ENCODE measurements around the gene SLC28A3.

Gene SLC28A3

GRCh38 chr9:84230355-84231145 lies 110.0 kb downstream of the SLC28A3 start:
- no peak overlapping the region for H3K4me2 ChIP-seq (ENCODE audit: low read depth, low read length, poor library complexity, severe bottlenecking)
- no peak overlapping the region for H3K4me3 ChIP-seq (ENCODE audit: low read length, poor library complexity, severe bottlenecking)
- no peak for TF ChIP-seq EZH2phosphoT487 (IDR thresholded peaks at IDR 0.05; ENCODE audit: borderline replicate concordance)
- TF ChIP-seq CTCF (conservative IDR thresholded peaks at IDR 0.05; ENCODE audit: low read length): no peak
- H3K27me3 ChIP-seq (ENCODE audit: insufficient read depth, low read length, poor library complexity, severe bottlenecking): no peaks in the 10 kb centered on the region
- H3K9me3 ChIP-seq (ENCODE audit: insufficient read depth, low read depth, low read length): no peaks in the 10 kb centered on the region
- H3K9me2 ChIP-seq (replicated peaks; ENCODE audit: low read depth, low read length): no peaks in the 10 kb centered on the region
- no peak overlapping the region for H2AFZ ChIP-seq (ENCODE audit: low read length)
- no peaks in the 10 kb centered on the region for H4K20me1 ChIP-seq (ENCODE audit: insufficient read depth, low read length, poor library complexity, severe bottlenecking)
- H3K4me1 ChIP-seq (ENCODE audit: insufficient read depth, low read length, poor library complexity, severe bottlenecking): no peaks in the 10 kb centered on the region
- no peaks in the 10 kb centered on the region for H3K36me3 ChIP-seq (ENCODE audit: insufficient read depth, low read length)
- no peaks in the 10 kb centered on the region for H3K79me2 ChIP-seq (ENCODE audit: insufficient read depth, low read length)
- no peak overlapping the region for H3K9ac ChIP-seq (ENCODE audit: low read depth, low read length, poor library complexity, severe bottlenecking)
- no peaks in the 10 kb centered on the region for H3F3A ChIP-seq (ENCODE audit: low read depth)

- no peaks in the 10 kb centered on the region for H3K9me2 ChIP-seq (replicated peaks; ENCODE audit: low read depth, low read length)
- no peaks in the 10 kb centered on the region for H3K79me2 ChIP-seq (ENCODE audit: insufficient read depth, low read length)
- H4K20me1 ChIP-seq (ENCODE audit: insufficient read depth, low read length, poor library complexity, severe bottlenecking): no peaks in the 10 kb centered on the region
- TF ChIP-seq CTCF (conservative IDR thresholded peaks at IDR 0.05; ENCODE audit: low read length) (no peak), EZH2phosphoT487 (IDR thresholded peaks at IDR 0.05; ENCODE audit: borderline replicate concordance) (no peak)
- no peak overlapping the region for H3K4me3 ChIP-seq (ENCODE audit: low read length, poor library complexity, severe bottlenecking)
- no peaks in the 10 kb centered on the region for H3K27me3 ChIP-seq (ENCODE audit: insufficient read depth, low read length, poor library complexity, severe bottlenecking)
- H3K9ac ChIP-seq (ENCODE audit: low read depth, low read length, poor library complexity, severe bottlenecking): no peak overlapping the region
- no peaks in the 10 kb centered on the region for H3K9me3 ChIP-seq (ENCODE audit: insufficient read depth, low read depth, low read length)
- no peaks in the 10 kb centered on the region for H3K36me3 ChIP-seq (ENCODE audit: insufficient read depth, low read length)
- H2AFZ ChIP-seq (ENCODE audit: low read length): no peak overlapping the region
- H3K4me1 ChIP-seq (ENCODE audit: insufficient read depth, low read length, poor library complexity, severe bottlenecking): no peaks in the 10 kb centered on the region
- no peaks in the 10 kb centered on the region for H3F3A ChIP-seq (ENCODE audit: low read depth)
- H3K4me2 ChIP-seq (ENCODE audit: low read depth, low read length, poor library complexity, severe bottlenecking): no peak overlapping the region
These were observed 111.4 kb downstream of the SLC28A3 start for GRCh38 chr9:84229191-84229590.

GRCh38 chr9:84228130-84228720 lies 112.3 kb downstream of the SLC28A3 start:
- H3K9ac ChIP-seq (ENCODE audit: low read depth, low read length, poor library complexity, severe bottlenecking): no peak overlapping the region
- H3K9me3 ChIP-seq (ENCODE audit: insufficient read depth, low read depth, low read length): no peaks in the 10 kb centered on the region
- H3K4me3 ChIP-seq (ENCODE audit: low read length, poor library complexity, severe bottlenecking): no peak overlapping the region
- H3K79me2 ChIP-seq (ENCODE audit: insufficient read depth, low read length): no peaks in the 10 kb centered on the region
- no peak overlapping the region for H3K4me2 ChIP-seq (ENCODE audit: low read depth, low read length, poor library complexity, severe bottlenecking)
- no peaks in the 10 kb centered on the region for H3F3A ChIP-seq (ENCODE audit: low read depth)
- no peaks in the 10 kb centered on the region for H3K36me3 ChIP-seq (ENCODE audit: insufficient read depth, low read length)
- no peaks in the 10 kb centered on the region for H4K20me1 ChIP-seq (ENCODE audit: insufficient read depth, low read length, poor library complexity, severe bottlenecking)
- TF ChIP-seq CTCF (conservative IDR thresholded peaks at IDR 0.05; ENCODE audit: low read length): no peak
- no peak for TF ChIP-seq EZH2phosphoT487 (IDR thresholded peaks at IDR 0.05; ENCODE audit: borderline replicate concordance)
- no peaks in the 10 kb centered on the region for H3K4me1 ChIP-seq (ENCODE audit: insufficient read depth, low read length, poor library complexity, severe bottlenecking)
- H3K27me3 ChIP-seq (ENCODE audit: insufficient read depth, low read length, poor library complexity, severe bottlenecking): no peaks in the 10 kb centered on the region
- no peaks in the 10 kb centered on the region for H3K9me2 ChIP-seq (replicated peaks; ENCODE audit: low read depth, low read length)
- H2AFZ ChIP-seq (ENCODE audit: low read length): no peak overlapping the region
